IPS-15b (cell line): ENCODE data around the gene SYNE1.

Experiments
- H3K27me3 ChIP-seq: one replicate; pipeline ENCODE4 v1.6.1; 2013; ENCODE audit warnings: low read length; ENCODE audit not compliant: control insufficient read depth, insufficient read depth
- H3K36me3 ChIP-seq: one replicate; pipeline ENCODE4 v1.6.1; 2013; ENCODE audit warnings: low read length; ENCODE audit not compliant: control insufficient read depth, insufficient read depth
- H3K4me1 ChIP-seq: one replicate; pipeline ENCODE4 v1.6.1; 2013; ENCODE audit warnings: mild to moderate bottlenecking, low read length; ENCODE audit not compliant: control insufficient read depth, insufficient read depth
- H3K4me3 ChIP-seq: one replicate; pipeline ENCODE4 v1.5.1; 2013; ENCODE audit warnings: low read depth, low read length
- H3K9ac ChIP-seq: one replicate; pipeline ENCODE4 v1.6.1; 2013; ENCODE audit warnings: low read depth, mild to moderate bottlenecking, low read length
- H3K9me3 ChIP-seq: one replicate; pipeline ENCODE4 v1.6.1; 2013; ENCODE audit warnings: mild to moderate bottlenecking, low read length; ENCODE audit not compliant: control insufficient read depth, insufficient read depth

Gene SYNE1

DNA sequence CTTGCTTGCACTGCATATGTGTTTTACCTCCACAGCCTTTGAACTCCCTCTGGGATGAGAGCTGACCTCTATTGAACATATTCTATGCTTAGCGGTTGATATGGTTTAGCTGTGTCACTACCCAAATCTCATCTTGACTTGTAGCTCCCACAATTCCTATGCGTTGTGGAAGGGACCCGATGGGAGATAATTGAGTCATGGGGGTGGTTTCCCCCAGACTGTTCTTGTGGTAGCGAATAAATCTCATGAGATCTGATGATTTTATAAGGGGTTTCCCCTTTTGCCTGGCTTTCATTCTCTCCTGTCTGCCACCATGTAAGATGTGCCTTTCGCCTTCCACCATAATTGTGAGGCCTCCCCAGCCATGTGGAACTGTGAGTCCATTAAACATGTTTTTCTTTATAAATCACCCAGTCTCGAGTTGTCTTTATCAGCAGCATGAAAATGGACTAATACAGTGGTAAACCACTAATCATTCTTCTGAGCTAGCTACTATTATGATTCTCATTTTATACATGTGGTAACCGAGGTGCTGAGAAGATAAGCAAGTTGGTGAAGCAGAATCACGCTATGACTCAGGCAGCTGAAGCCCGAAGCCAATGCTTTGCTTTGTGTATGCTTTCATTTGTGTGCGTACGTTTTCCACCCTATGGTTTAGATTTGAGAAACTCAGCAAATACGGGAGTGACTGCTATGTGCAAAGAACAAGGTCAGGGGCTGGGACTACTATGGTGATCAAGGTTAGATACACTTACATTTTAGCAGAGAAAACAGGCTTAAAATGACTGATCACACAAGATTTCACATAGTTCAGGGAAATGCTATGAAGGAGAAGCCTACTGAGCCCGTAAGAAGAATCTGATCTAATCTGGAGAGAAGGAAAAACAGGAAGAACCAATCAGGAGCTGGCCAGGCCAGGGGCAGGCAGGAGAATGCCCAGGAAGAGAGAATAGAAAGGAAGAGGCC is 466.2 kb downstream of the SYNE1 start:
- no peaks in the 10 kb centered on the region for H3K27me3 ChIP-seq
- no peak overlapping the region for H3K9ac ChIP-seq
- H3K36me3 ChIP-seq, result no peaks in the 10 kb centered on the region
- no peaks in the 10 kb centered on the region for H3K4me1 ChIP-seq
- H3K9me3 ChIP-seq, result no peaks in the 10 kb centered on the region
- no peak overlapping the region for H3K4me3 ChIP-seq

DNA sequence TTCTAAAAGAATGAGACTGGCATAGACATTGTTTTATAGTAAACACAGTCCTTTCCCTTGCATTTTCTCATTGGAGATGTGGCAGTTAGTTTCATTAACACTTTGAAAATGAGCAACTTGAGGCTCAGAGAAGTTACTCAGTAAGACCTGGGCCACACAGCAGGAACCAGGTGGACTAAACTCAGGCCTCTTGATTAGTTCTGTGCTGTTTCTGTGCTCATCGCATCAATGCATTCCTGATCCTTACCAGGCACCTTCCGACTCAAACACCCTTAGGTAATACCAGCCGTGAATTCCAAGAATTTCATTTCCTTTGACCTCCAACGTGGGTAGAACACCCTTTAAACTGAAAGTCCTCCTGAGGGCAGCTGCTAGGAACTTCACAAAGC is 466.9 kb downstream of the SYNE1 start:
- Histone ChIP-seq H3K9ac (no peak overlapping the region), H3K36me3 (no peaks in the 10 kb centered on the region), H3K27me3 (no peaks in the 10 kb centered on the region), H3K9me3 (no peaks in the 10 kb centered on the region), H3K4me3 (no peak overlapping the region), H3K4me1 (no peaks in the 10 kb centered on the region)

DNA sequence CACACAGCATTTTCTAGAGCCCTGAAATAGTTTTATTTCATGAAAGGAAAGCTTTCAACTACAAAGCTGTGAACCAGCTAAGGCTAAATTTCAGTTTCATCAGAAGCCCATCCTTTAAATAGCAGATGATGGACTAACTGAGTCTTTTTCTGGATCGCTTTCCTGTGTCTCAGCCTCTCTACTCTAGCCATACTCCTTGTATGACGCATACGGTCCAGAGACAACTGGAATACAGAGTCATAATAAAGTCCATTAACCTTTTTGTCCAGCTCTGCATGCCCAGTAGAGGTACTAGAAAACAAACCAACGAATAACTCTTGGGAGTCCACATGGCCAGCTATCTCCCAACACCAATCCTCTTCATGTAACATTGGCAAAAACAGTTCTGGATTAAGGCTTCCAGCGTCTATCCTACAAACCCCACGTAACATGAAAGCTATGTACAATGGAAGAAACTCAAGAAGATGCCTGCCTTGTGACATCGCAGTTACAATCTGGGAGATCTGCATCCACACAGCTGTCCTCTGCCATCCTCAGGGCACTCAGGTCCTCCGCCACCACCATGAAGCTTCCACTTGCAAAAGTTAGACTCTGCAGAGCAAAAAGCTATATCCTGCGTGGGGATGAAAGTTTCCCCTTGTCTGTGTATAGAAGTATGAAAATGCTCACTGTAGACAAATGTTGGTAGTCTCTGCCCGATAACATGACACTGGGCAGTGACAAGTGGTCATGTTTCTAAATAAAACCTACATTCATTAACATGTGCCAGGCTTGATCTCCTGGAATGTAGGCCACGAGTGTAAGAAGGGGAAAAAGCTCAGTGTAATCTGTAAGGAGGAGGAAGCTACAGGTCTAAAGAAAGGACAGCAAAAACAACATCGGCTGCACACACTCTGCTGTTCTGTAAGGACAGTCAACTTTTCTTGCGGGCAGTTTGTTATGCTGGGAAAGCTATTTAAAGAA is 469.2 kb downstream of the SYNE1 start:
- no peak overlapping the region for H3K9ac ChIP-seq
- H3K4me3 ChIP-seq, result no peak overlapping the region
- H3K9me3 ChIP-seq, result no peaks in the 10 kb centered on the region
- H3K27me3 ChIP-seq, result no peaks in the 10 kb centered on the region
- no peaks in the 10 kb centered on the region for H3K4me1 ChIP-seq
- no peaks in the 10 kb centered on the region for H3K36me3 ChIP-seq

DNA sequence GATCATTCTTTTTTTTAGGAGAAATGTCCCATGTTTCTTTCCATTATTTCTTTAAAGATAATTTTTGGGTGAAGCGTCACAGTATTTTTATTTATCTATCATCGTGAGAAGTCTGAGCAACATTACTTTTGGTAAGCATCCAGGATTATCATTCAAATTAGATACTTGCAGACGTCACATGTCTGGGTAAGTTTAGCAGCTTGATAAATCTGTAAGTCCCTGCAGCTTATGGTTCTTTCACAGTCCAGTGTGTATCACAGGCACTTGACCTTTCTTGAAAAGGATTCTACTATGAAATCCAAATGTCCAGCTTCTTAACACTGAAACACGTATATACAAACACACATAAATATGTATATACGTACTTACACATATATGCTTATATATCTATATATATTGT is 470.3 kb downstream of the SYNE1 start:
- Histone ChIP-seq H3K9me3 (no peaks in the 10 kb centered on the region), H3K9ac (no peak overlapping the region), H3K4me3 (no peak overlapping the region), H3K4me1 (peaks cover 3% of the 10 kb centered on the region), H3K36me3 (no peaks in the 10 kb centered on the region), H3K27me3 (no peaks in the 10 kb centered on the region)

DNA sequence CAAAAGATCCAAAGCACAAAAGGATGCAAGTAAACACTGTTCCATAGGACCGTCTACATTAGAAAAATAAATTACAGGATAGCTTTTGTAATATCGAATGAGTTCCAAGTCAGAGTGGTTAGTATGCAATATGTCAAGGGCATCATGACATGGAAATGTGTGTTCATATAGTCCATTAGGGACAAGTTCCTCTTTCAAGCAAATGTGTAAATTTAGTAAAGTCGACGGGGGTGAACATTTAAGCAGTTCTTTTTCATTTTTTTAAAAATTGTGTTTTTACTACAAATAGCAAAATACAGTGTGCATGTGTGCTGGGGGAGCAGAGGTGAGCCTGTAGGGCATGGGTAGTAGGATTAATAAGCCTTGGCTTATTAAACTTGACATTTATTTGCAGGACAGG is 470.7 kb downstream of the SYNE1 start:
- H3K4me3 ChIP-seq, result no peak overlapping the region
- no peaks in the 10 kb centered on the region for H3K9me3 ChIP-seq
- H3K4me1 ChIP-seq, result peaks cover 6% of the 10 kb centered on the region
- H3K36me3 ChIP-seq, result no peaks in the 10 kb centered on the region
- no peaks in the 10 kb centered on the region for H3K27me3 ChIP-seq
- H3K9ac ChIP-seq, result no peak overlapping the region

DNA sequence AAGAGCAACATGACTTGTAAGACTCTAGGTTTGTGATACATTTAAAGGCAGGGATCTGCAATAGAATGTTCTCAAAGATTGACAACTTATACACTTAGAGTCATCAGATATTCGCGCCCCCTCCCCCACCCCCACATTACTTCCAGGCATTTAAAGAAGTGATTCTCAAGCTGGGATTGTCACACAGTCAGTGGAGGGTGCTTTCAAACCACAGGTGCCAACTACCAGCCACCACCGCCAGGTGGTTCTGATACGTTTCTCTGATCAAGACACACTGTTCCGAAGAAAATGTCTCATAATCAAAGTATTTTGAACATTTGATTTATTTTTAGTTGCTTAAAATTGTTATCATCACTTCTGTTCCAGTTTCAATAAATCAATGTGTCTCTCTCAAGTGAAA is 472.2 kb downstream of the SYNE1 start:
- Histone ChIP-seq H3K9ac (no peak overlapping the region), H3K4me3 (no peak overlapping the region), H3K4me1 (peaks cover 6% of the 10 kb centered on the region), H3K36me3 (no peaks in the 10 kb centered on the region), H3K9me3 (no peaks in the 10 kb centered on the region), H3K27me3 (no peaks in the 10 kb centered on the region)

DNA sequence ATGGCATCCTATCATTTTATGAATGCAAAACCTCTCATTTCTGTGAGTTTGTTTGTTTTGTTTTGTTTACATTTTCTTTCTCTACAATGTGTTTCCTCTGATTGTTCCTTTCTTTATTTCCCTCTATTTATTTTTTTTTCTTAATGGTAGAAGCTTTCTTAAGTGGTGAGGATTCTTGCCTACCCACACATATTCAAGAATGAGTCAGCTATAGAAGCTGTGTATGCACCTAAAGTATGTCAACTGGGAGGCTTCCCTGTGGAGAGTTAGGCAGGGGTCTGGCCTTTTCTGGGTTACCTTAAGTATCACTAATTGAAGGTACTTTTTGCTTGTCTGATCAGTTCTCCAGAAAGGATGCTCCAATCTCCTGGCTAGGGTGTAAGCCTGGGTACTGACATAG is 475.7 kb downstream of the SYNE1 start:
- Histone ChIP-seq H3K4me1 (peaks cover 6% of the 10 kb centered on the region), H3K36me3 (no peaks in the 10 kb centered on the region)

DNA sequence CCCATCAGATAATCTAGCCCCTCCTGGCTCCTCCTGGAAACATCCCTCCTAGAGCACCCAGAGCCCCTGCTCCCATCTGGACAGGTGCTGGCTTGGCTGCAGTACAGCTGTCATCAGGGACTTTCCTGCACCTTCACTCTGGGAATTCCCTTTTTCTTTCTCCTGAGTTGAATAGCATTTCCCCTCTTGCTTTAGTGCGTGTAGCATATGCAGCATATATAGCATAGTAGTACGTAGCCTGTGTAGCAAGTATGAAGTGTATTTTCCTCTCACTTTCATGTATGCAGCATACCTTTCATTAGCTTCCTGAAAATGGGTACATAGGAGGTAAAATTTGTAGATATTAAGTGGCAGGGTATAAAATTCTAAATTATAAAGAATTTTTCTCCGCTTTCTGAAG is 476.8 kb downstream of the SYNE1 start:
- Histone ChIP-seq H3K9ac (no peak overlapping the region), H3K36me3 (no peaks in the 10 kb centered on the region), H3K27me3 (no peaks in the 10 kb centered on the region), H3K4me1 (peaks cover 6% of the 10 kb centered on the region), H3K9me3 (no peaks in the 10 kb centered on the region), H3K4me3 (no peak overlapping the region)

More for the DNA sequence above, 475.7 kb downstream of the SYNE1 start:
- no peaks in the 10 kb centered on the region for H3K9me3 ChIP-seq
- H3K9ac ChIP-seq, result no peak overlapping the region
- no peak overlapping the region for H3K4me3 ChIP-seq
- no peaks in the 10 kb centered on the region for H3K27me3 ChIP-seq

DNA sequence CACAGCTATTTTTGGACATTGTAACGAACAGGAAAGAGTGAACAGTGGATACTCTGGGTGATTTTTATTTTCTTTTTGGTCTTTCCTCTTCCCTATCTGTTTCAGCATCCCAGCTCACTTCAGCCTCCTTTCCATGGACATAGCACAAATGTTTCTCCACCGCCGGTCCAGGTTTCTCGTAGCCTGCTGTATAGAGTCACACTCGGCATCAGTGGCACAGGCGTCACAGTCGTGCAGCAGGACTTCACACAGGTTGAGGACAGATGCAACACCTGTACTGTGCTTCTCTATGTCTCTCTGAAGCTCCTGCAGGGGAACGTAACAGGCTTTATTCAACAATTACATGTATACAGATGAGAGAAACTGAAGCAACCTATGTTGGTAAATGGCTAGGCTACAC is 481.4 kb downstream of the SYNE1 start:
- H3K36me3 ChIP-seq, result no peaks in the 10 kb centered on the region

DNA sequence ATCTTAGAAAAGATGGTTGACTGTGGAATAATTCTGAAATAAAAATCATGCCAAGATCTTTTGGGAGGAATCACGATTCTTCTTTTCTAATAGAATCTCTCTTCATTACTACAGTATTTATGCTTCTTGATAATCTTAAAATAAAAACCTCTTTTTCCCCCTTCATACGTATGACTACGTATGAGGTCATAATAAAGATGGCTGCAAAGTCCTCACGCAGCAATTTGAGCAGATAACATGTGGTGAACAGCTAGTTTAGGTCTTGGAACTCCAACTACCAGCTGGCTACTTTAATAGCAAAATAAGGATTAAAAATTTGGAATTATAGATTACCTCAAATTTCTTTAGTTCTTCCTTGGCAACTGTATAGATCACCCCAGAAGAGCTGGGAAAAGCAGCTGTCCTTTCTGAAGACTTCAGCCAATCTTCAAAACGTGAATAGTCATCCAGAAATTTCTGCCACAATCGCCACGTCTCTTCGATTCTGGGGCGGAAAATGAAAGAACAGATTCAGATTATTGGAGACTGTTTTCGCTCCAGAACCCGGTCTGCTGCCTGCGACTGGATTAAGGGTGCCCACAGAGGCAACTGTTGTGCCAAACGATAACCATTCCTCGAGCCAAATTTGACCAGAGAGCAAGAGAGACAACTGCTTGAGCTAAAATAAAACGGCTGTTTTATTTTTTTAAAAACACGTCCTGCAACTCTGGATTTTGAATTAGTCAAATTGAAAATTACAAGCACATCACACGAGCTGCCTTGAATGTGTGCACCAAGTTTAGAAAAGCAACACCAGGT is 482.4 kb downstream of the SYNE1 start:
- H3K36me3 ChIP-seq, result no peaks in the 10 kb centered on the region
- no peaks in the 10 kb centered on the region for H3K4me1 ChIP-seq
- no peaks in the 10 kb centered on the region for H3K27me3 ChIP-seq
- no peak overlapping the region for H3K9ac ChIP-seq
- H3K4me3 ChIP-seq, result no peak overlapping the region
- no peaks in the 10 kb centered on the region for H3K9me3 ChIP-seq

More for the DNA sequence above, 481.4 kb downstream of the SYNE1 start:
- H3K9ac ChIP-seq, result no peak overlapping the region
- H3K9me3 ChIP-seq, result no peaks in the 10 kb centered on the region
- no peak overlapping the region for H3K4me3 ChIP-seq
- no peaks in the 10 kb centered on the region for H3K27me3 ChIP-seq
- H3K4me1 ChIP-seq, result no peaks in the 10 kb centered on the region

DNA sequence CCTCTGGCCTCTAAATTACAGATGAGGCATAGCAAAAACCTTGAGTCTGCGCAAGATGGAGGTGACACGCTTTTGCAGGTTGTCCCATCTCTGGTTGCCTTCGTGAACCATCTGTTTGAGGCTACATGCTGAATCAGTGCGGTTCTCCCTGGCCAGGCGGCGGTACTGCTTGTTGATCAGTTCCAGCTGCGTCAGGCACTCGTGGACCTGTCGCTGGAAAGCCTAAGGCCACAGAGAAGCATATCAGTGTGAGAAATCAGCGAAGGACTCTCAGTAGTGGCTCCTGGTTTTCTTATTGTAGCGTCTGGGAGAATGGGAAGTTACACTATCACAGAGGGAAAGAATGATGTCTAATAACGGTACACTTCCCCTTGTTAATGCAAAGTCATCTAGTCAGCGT is 485.2 kb downstream of the SYNE1 start:
- no peaks in the 10 kb centered on the region for H3K4me1 ChIP-seq
- H3K27me3 ChIP-seq, result no peaks in the 10 kb centered on the region
- H3K4me3 ChIP-seq, result no peak overlapping the region
- no peaks in the 10 kb centered on the region for H3K9me3 ChIP-seq
- no peaks in the 10 kb centered on the region for H3K36me3 ChIP-seq
- H3K9ac ChIP-seq, result no peak overlapping the region
